IMR-90 (cell line): Measurements from ENCODE around the gene CTRL. TPM values are rescaled to one million over a fixed set of nuclear protein-coding genes. Genes with fewer than 3 reads are reported as not detected.

Source experiments
- ATAC-seq: fragments of 200-7000 bp; cut with Tn5 transposase; 2 replicates; pipeline ENCODE4 v1.9.1; 2020; ENCODE audit warnings: low read depth, mild to moderate bottlenecking, moderate library complexity
- BruUV-seq: library from RNA; stranded (reverse); fragments of 400-500 nt; replicated peaks from 2 replicates; lab custom pipeline; 2021; lab: Mats Ljungman, UMichigan
- CTCF ChIA-PET: fragments of 300-600 bp; formaldehyde crosslinking; extraction: SDS; loops from one replicate; lab custom pipeline; 2021; ENCODE audit warnings: antibody characterized with exemption; lab: Yijun Ruan, JAX
- POLR2A ChIA-PET: fragments of 300-600 bp; sonication (Branson Sonifier 250); formaldehyde crosslinking; loops from one replicate; lab custom pipeline; 2022; ENCODE audit warnings: antibody characterized with exemption; ENCODE audit not compliant: unreplicated experiment; lab: Charles Lee
- DNase-seq: peaks from one replicate; pipeline ENCODE4 v3.0.0; 2013
- H2AFZ ChIP-seq: replicated peaks from 2 replicates; pipeline ENCODE3; 2013; ENCODE audit warnings: low read length, mild to moderate bottlenecking; ENCODE audit not compliant: poor library complexity
- H2AK5ac ChIP-seq: 2 replicates; pipeline ENCODE4 v1.6.1; 2013; ENCODE audit warnings: low read depth, low read length, inconsistent platforms
- H2AK9ac ChIP-seq: replicated peaks from 2 replicates; pipeline ENCODE3; 2013; ENCODE audit warnings: mild to moderate bottlenecking, low read depth, low read length, moderate library complexity; ENCODE audit not compliant: poor library complexity
- H2BK120ac ChIP-seq: 2 replicates; pipeline ENCODE4 v1.6.1; 2013; ENCODE audit warnings: low read depth, low read length, inconsistent platforms
- H2BK15ac ChIP-seq: 3 replicates; pipeline ENCODE4 v1.6.1; 2013; ENCODE audit warnings: low read depth, low read length, inconsistent platforms
- H2BK20ac ChIP-seq: 2 replicates; pipeline ENCODE4 v1.6.1; 2013; ENCODE audit warnings: low read depth, mild to moderate bottlenecking, inconsistent platforms, low read length, moderate library complexity
- H2BK5ac ChIP-seq: 2 replicates; pipeline ENCODE4 v1.6.1; 2013; ENCODE audit warnings: mild to moderate bottlenecking, low read depth, low read length, inconsistent platforms; ENCODE audit not compliant: poor library complexity, severe bottlenecking
- H3K14ac ChIP-seq: replicated peaks from 2 replicates; pipeline ENCODE4 v1.6.1; 2013; ENCODE audit warnings: low read depth, low read length, inconsistent platforms
- H3K18ac ChIP-seq: 2 replicates; pipeline ENCODE4 v1.6.1; 2013; ENCODE audit warnings: low read depth, low read length, control low read depth
- H3K23ac ChIP-seq: 2 replicates; pipeline ENCODE4 v1.6.1; 2013; ENCODE audit warnings: low read depth, low read length, inconsistent platforms
- H3K27ac ChIP-seq: 2 replicates; pipeline ENCODE4 v1.5.1; 2013; ENCODE audit warnings: mild to moderate bottlenecking, control low read depth, low read length; ENCODE audit not compliant: insufficient read depth
- H3K27me3 ChIP-seq: 2 replicates; pipeline ENCODE4 v1.6.1; 2013; ENCODE audit warnings: low read length; ENCODE audit not compliant: control insufficient read depth, insufficient read depth
- H3K36me3 ChIP-seq: 2 replicates; pipeline ENCODE4 v1.6.1; 2013; ENCODE audit warnings: low read length, mixed read lengths; ENCODE audit not compliant: control insufficient read depth, insufficient read depth
- H3K4ac ChIP-seq: 2 replicates; pipeline ENCODE4 v1.6.1; 2013; ENCODE audit warnings: low read depth, low read length, inconsistent platforms
- H3K4me1 ChIP-seq: 2 replicates; pipeline ENCODE4 v1.6.1; 2013; ENCODE audit warnings: low read length, mixed read lengths; ENCODE audit not compliant: control insufficient read depth, insufficient read depth
- H3K4me2 ChIP-seq: 2 replicates; pipeline ENCODE4 v1.6.1; 2013; ENCODE audit warnings: low read depth, mild to moderate bottlenecking, control low read depth, low read length, moderate library complexity
- H3K4me3 ChIP-seq: 2 replicates; pipeline ENCODE4 v1.5.1; 2013; ENCODE audit warnings: low read depth, mild to moderate bottlenecking, control low read depth, low read length, moderate library complexity; ENCODE audit not compliant: insufficient read depth
- H3K56ac ChIP-seq: 2 replicates; pipeline ENCODE4 v1.6.1; 2013; ENCODE audit warnings: low read length, inconsistent platforms; ENCODE audit not compliant: insufficient read depth; ENCODE audit errors: extremely low read depth
- H3K79me1 ChIP-seq, 2 experiments: 2 replicates each; pipeline ENCODE4 v1.6.1; 2013; ENCODE audit warnings: low read length in 2 of 2, inconsistent platforms in 1 of 2, low read depth in 1 of 2
- H3K9ac ChIP-seq: 2 replicates; pipeline ENCODE4 v1.6.1; 2013; ENCODE audit warnings: low read depth, low read length, control low read depth
- H3K9me1 ChIP-seq: 2 replicates; pipeline ENCODE4 v1.6.1; 2013; ENCODE audit warnings: low read length, inconsistent platforms; ENCODE audit not compliant: insufficient read depth
- H3K9me3 ChIP-seq: 2 replicates; pipeline ENCODE4 v1.6.1; 2013; ENCODE audit warnings: low read length; ENCODE audit not compliant: control insufficient read depth, insufficient read depth
- H4K20me1 ChIP-seq: 2 replicates; pipeline ENCODE4 v1.6.1; 2013; ENCODE audit warnings: low read length, inconsistent platforms; ENCODE audit not compliant: insufficient read depth
- H4K5ac ChIP-seq: 2 replicates; pipeline ENCODE4 v1.6.1; 2013; ENCODE audit warnings: mild to moderate bottlenecking, low read depth, low read length, control low read depth
- H4K8ac ChIP-seq, 2 experiments: 2 replicates each; pipeline ENCODE4 v1.6.1; 2013; ENCODE audit warnings: low read depth in 2 of 2, low read length in 2 of 2, control low read depth in 1 of 2, inconsistent platforms in 1 of 2
- H4K91ac ChIP-seq: 2 replicates; pipeline ENCODE4 v1.6.1; 2013; ENCODE audit warnings: low read depth, low read length, inconsistent platforms; ENCODE audit not compliant: insufficient read depth
- BHLHE40 ChIP-seq: fragments of 150-350 bp; IDR thresholded peaks from 2 replicates; pipeline ENCODE4 v1.6.1; 2016; ENCODE audit warnings: mild to moderate bottlenecking, low read depth, low read length
- CEBPB ChIP-seq: IDR thresholded peaks from 2 replicates; pipeline ENCODE4 v1.6.1; 2012; ENCODE audit warnings: low read depth, low read length, improper control_type of control experiment
- CHD1 ChIP-seq: IDR thresholded peaks from 2 replicates; pipeline ENCODE4 v1.6.1; 2012; ENCODE audit warnings: low read depth, low read length, improper control_type of control experiment
- CTCF ChIP-seq: conservative IDR thresholded peaks from 2 replicates; pipeline ENCODE4 v1.5.1; 2012; ENCODE audit warnings: mild to moderate bottlenecking, low read depth, low read length, improper control_type of control experiment
- ELK1 ChIP-seq: fragments of 150-350 bp; IDR thresholded peaks from 2 replicates; pipeline ENCODE4 v1.6.1; 2016; ENCODE audit warnings: low read depth, mild to moderate bottlenecking, low read length, moderate library complexity, borderline replicate concordance
- FOS ChIP-seq: fragments of 150-350 bp; IDR thresholded peaks from 2 replicates; pipeline ENCODE4 v1.6.1; 2016; ENCODE audit warnings: low read depth, low read length
- MAFK ChIP-seq: IDR thresholded peaks from 2 replicates; pipeline ENCODE4 v1.6.1; 2012; ENCODE audit warnings: low read depth, low read length, improper control_type of control experiment
- MAZ ChIP-seq: IDR thresholded peaks from 2 replicates; pipeline ENCODE4 v1.6.1; 2012; ENCODE audit warnings: low read depth, mild to moderate bottlenecking, low read length, improper control_type of control experiment, moderate library complexity, borderline replicate concordance
- MXI1 ChIP-seq: IDR thresholded peaks from 2 replicates; pipeline ENCODE4 v1.6.1; 2012; ENCODE audit warnings: low read depth, mild to moderate bottlenecking, low read length, moderate library complexity, borderline replicate concordance
- POLR2A ChIP-seq: IDR thresholded peaks from 2 replicates; pipeline ENCODE4 v1.6.1; 2012; ENCODE audit warnings: mild to moderate bottlenecking, low read depth, low read length
- RAD21 ChIP-seq: IDR thresholded peaks from 2 replicates; pipeline ENCODE4 v1.6.1; 2012; ENCODE audit warnings: low read length, improper control_type of control experiment
- RCOR1 ChIP-seq: IDR thresholded peaks from 2 replicates; pipeline ENCODE4 v1.6.1; 2012; ENCODE audit warnings: mild to moderate bottlenecking, low read length, improper control_type of control experiment; ENCODE audit not compliant: insufficient replicate concordance
- USF2 ChIP-seq: fragments of 150-350 bp; IDR thresholded peaks from 2 replicates; pipeline ENCODE4 v1.6.1; 2017; ENCODE audit warnings: mild to moderate bottlenecking, antibody characterized with exemption, low read length, low read depth
- WGBS, 2 experiments: methylation state at CpG; one replicate each; pipeline versions ENCODE4 v1.1.5 to v1.1.7; 2013; ENCODE audit warnings: missing lambda C conversion rate in 2 of 2; ENCODE audit not compliant: insufficient read length in 1 of 2; ENCODE audit errors: extremely low coverage in 2 of 2; 5-methylcytosine and 5-hydroxymethylcytosine counted together
- dilution Hi-C: fragments of 300-500 bp; cut with HindIII; formaldehyde crosslinking; loops from one replicate; pipeline ENCODE4 v1.14.3; 2018; ENCODE audit warnings: low sequenced_read_pairs; ENCODE audit not compliant: unreplicated experiment
- in situ Hi-C: fragments of 300-500 bp; cut with MboI; formaldehyde crosslinking; loops from 3 replicates; pipeline ENCODE4 v1.14.3; 2019; ENCODE audit warnings: low sequenced_read_pairs, inconsistent platforms, mixed read lengths
- intact Hi-C: fragments of 100-400 bp; cut with micrococcal nuclease; formaldehyde crosslinking; loops from 2 replicates; pipeline ENCODE4 v1.10.0; 2022
- polyA plus RNA-seq, 3 experiments: library from polyadenylated mRNA; depleted of rRNA; stranded (reverse); fragments of >200 nt; gene quantifications; 2 replicates each; pipeline ENCODE4 v1.2.3, GENCODE V29; 2012; ENCODE audit warnings: low replicate concordance in 1 of 3
- total RNA-seq: library from RNA; depleted of rRNA; stranded (reverse); fragments of >200 nt; gene quantifications from 2 replicates; pipeline ENCODE4 v1.2.3, GENCODE V29; 2012

CTRL gene
- total and polyA plus RNA-seq, 2 of the 4 experiments (the other 2 are of a cell fraction), result 0.18 to 1.1 TPM

GRCh38 chr16:67962135-67962534 is 30.5 kb upstream of the CTRL start:
- DNase-seq, result no peak
- no peak overlapping the region for H2BK5ac ChIP-seq
- no peak for ATAC-seq
- BruUV-seq, result no TSS peak
- no peak overlapping the region for H4K8ac ChIP-seq
- H2BK15ac ChIP-seq, result no peak overlapping the region
- WGBS, 2 experiments, result 100% methylated on average over 2 of the region's 8 CpGs; no CpG with 5 or more reads in 1 of the 2 experiments
- H3K23ac ChIP-seq, result no peak overlapping the region
- H4K20me1 ChIP-seq, result peaks cover 92% of the 10 kb centered on the region
- no peaks in the 10 kb centered on the region for H3K27me3 ChIP-seq
- H3K36me3 ChIP-seq, result peaks cover 73% of the 10 kb centered on the region
- H3K4ac ChIP-seq, result no peak overlapping the region
- no peak overlapping the region for H3K4me2 ChIP-seq
- intact Hi-C loops, result loop anchor here (10.0 kb wide), 1 partner anchor 263 kb away; no protein-coding TSS in a partner anchor
- no peak overlapping the region for H2AFZ ChIP-seq
- H3K4me1 ChIP-seq, result peaks cover 52% of the 10 kb centered on the region
- no peak overlapping the region for H4K91ac ChIP-seq
- no peak overlapping the region for H3K18ac ChIP-seq
- peaks cover 53 to 98% of the 10 kb centered on the region in 2 experiments for H3K79me1 ChIP-seq
- ChIA-PET CTCF (no interaction called here), POLR2A (no interaction called here)
- H3K9ac ChIP-seq, result no peak overlapping the region
- in situ Hi-C loops, result no loop called here
- peak overlapping the region; percentile 37 for H2AK9ac ChIP-seq
- H2AK5ac ChIP-seq, result no peak overlapping the region
- H3K56ac ChIP-seq, result no peak overlapping the region
- H2BK20ac ChIP-seq, result no peak overlapping the region
- H2BK120ac ChIP-seq, result no peak overlapping the region
- dilution Hi-C loops, result no loop called here
- H3K9me3 ChIP-seq, result no peaks in the 10 kb centered on the region
- H3K27ac ChIP-seq, result no peak overlapping the region
- H3K4me3 ChIP-seq, result no peak overlapping the region
- H4K5ac ChIP-seq, result no peak overlapping the region
- TF ChIP-seq MAFK (no peak), FOS (no peak), POLR2A (no peak), CEBPB (no peak), MXI1 (no peak), ELK1 (no peak), RAD21 (no peak), MAZ (no peak), CHD1 (no peak), RCOR1 (no peak), BHLHE40 (no peak), USF2 (no peak), CTCF (no peak)
- no peak overlapping the region for H3K14ac ChIP-seq
- peaks cover 66% of the 10 kb centered on the region for H3K9me1 ChIP-seq
